B cell (primary cell): ENCODE data around the gene KICS2.

Source experiments
- CTCF ChIP-seq: fragments of 200-600 bp; IDR thresholded peaks from one replicate; pipeline ENCODE4 v1.8.0; 2022; ENCODE audit warnings: antibody characterized with exemption, mild to moderate bottlenecking
- EZH2 ChIP-seq: IDR thresholded peaks from 2 replicates; pipeline ENCODE4 v1.6.1; 2012; ENCODE audit warnings: borderline replicate concordance, low read depth, mild to moderate bottlenecking, moderate library complexity, low read length; ENCODE audit not compliant: insufficient read depth, poor library complexity, severe bottlenecking

- no peak for TF ChIP-seq CTCF
- no peak for TF ChIP-seq EZH2
Observed at GRCh38 chr12:64229240-64229639, 7.1 kb upstream of the KICS2 start.
